ENCODE data around the gene NRXN2. TPM values are rescaled to one million over a fixed set of nuclear protein-coding genes. Genes with fewer than 3 reads are reported as not detected.

The NRXN2 gene
- total and polyA plus RNA-seq, 3 donors from 2014 or later = 32.6 to 46.8 (median 40.1) TPM

DNA sequence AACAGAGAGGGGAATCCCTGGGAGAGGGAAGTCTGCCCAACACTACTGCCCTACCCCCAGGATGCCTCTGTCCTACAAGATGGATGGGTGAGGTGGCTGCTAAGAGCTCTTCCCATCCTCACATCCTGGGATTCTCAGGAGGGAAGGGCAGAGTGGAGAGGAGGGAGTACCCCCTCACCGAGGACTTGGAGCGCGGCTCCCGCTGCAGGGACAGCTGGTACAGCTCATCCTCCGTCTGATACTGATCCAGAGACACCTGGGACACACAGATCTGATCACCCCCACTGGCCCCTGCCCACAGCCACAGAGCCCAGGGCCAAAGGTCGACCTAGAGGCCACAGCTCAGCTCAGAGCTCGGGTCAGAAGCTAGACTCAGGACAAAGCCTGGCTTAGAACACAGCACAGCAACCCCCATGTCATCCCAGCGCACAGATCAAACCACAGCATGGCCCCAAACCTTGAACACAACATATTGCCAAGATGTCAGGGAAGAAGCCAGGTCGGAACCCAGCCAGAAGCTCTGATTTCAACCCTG is 12.8 kb upstream of the NRXN2 start:
- 84 to 85% methylated on average over 9 of the region's 9 CpGs for WGBS, 2 donors
- no peaks in the 10 kb centered on the region for H3K36me3 ChIP-seq (ENCODE audit: low read depth, missing control alignments)
- H3K27ac ChIP-seq = no peak overlapping the region
- no peaks in the 10 kb centered on the region for H3K4me1 ChIP-seq
- H3K9me3 ChIP-seq = no peaks in the 10 kb centered on the region
- no peak for TF ChIP-seq POLR2A (IDR thresholded peaks at IDR 0.05)
- TF ChIP-seq, protein P1, sequence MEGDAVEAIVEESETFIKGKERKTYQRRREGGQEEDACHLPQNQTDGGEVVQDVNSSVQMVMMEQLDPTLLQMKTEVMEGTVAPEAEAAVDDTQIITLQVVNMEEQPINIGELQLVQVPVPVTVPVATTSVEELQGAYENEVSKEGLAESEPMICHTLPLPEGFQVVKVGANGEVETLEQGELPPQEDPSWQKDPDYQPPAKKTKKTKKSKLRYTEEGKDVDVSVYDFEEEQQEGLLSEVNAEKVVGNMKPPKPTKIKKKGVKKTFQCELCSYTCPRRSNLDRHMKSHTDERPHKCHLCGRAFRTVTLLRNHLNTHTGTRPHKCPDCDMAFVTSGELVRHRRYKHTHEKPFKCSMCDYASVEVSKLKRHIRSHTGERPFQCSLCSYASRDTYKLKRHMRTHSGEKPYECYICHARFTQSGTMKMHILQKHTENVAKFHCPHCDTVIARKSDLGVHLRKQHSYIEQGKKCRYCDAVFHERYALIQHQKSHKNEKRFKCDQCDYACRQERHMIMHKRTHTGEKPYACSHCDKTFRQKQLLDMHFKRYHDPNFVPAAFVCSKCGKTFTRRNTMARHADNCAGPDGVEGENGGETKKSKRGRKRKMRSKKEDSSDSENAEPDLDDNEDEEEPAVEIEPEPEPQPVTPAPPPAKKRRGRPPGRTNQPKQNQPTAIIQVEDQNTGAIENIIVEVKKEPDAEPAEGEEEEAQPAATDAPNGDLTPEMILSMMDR (IDR thresholded peaks at IDR 0.05) = no peak
- no peaks in the 10 kb centered on the region for H3K27me3 ChIP-seq
- no peak for DNase-seq
- intact Hi-C loops (cut with DNase I; ENCODE audit: low total_unique reads) = no loop called here
- H3K4me3 ChIP-seq = no peak overlapping the region

DNA sequence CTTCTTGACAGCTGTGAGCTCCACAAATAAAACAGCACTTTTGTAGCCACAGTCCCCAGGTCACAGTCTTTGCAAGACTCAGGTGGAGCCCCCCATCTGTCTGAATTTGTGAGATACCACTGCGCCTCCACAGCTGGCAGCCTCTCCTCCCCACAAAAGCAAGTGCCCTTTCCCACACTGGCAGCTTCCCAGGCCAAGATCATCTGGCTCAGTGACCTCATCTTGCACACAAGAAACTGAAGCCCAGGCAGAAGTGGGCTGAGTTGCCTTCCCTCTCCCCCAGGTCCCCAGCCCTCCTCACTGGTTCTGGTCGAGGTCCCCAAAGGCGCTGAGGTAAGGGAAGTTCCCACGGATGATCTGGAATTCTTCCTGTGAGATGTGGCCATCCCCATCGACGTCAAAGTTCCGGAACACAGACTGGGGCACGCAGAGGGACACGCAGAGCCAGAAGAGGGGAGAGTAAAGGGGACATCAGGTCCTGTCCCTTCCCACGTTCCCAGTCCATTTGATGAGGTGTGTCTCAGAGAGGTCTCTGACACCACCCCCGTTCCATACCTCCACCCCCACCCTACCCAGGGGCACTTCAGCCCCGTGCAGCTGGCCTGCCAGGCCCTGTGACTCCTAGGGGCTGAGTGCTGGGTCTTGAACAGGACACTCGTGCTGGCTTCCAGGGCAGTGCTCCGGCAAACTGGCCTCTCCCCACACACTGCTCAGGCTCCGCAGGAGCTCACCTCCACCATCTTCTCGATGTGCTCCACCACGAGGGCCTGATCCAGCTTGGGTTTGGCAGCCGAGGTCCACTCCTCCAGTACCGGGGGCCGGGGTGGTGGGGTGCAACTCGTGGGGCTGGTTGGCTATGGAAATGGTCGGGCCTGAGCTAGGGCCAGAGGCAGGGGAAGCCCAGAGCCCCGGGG is 12.1 kb upstream of the NRXN2 start:
- Histone ChIP-seq H3K4me3 (no peak overlapping the region), H3K9me3 (no peaks in the 10 kb centered on the region), H3K27me3 (no peaks in the 10 kb centered on the region), H3K36me3 (ENCODE audit: low read depth, missing control alignments) (no peaks in the 10 kb centered on the region), H3K27ac (no peak overlapping the region), H3K4me1 (no peaks in the 10 kb centered on the region)
- WGBS, 2 donors = 82 to 89% methylated on average over 15 to 23 of the region's 23 CpGs
- intact Hi-C loops (cut with DNase I; ENCODE audit: low total_unique reads) = no loop called here
- no peak for DNase-seq
- no peak for TF ChIP-seq POLR2A (IDR thresholded peaks at IDR 0.05)
- TF ChIP-seq, protein P1 (IDR thresholded peaks at IDR 0.05) = no peak

DNA sequence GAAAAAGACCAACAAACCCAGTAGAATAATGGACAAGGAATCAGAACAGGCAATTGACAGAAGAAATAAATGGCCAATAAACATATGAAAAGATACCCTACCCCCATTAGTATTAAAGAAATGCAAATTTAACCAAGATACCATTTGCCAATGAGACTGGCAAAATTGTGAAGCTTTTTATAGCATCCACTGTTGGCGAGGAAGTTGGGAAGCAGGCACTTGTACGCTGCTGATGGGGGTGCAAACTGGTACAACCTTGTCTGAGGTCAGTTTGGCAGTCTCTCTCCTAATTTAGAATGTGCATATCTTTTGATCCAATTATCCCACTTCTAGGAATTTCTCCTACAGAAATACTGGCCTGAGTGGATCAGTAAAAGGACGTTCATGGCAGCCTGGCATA is 8.6 kb upstream of the NRXN2 start:
- TF ChIP-seq POLR2A (IDR thresholded peaks at IDR 0.05) = no peak
- TF ChIP-seq, protein P1 (IDR thresholded peaks at IDR 0.05) = no peak
- no peak overlapping the region for H3K27ac ChIP-seq
- no peaks in the 10 kb centered on the region for H3K9me3 ChIP-seq
- WGBS, 2 donors = 89 to 93% methylated on average over 3 of the region's 3 CpGs
- no peaks in the 10 kb centered on the region for H3K27me3 ChIP-seq
- intact Hi-C loops (cut with DNase I; ENCODE audit: low total_unique reads) = no loop called here
- no peak for DNase-seq
- H3K4me3 ChIP-seq = no peak overlapping the region
- H3K36me3 ChIP-seq (ENCODE audit: low read depth, missing control alignments) = no peaks in the 10 kb centered on the region
- H3K4me1 ChIP-seq = no peaks in the 10 kb centered on the region

GRCh38 chr11:64729851-64730382 is 6.9 kb upstream of the NRXN2 start:
- Histone ChIP-seq H3K27me3 (no peaks in the 10 kb centered on the region), H3K36me3 (ENCODE audit: low read depth, missing control alignments) (no peaks in the 10 kb centered on the region), H3K9me3 (no peaks in the 10 kb centered on the region), H3K4me3 (peak overlapping the region in 1 of 2 donors; percentile 23), H3K27ac (no peak overlapping the region), H3K4me1 (peaks cover 5% of the 10 kb centered on the region)
- DNase-seq = no peak
- no peak for TF ChIP-seq POLR2A (IDR thresholded peaks at IDR 0.05)
- TF ChIP-seq, protein P1 (IDR thresholded peaks at IDR 0.05) = no peak
- intact Hi-C loops (cut with DNase I; ENCODE audit: low total_unique reads) = loop anchor here (10.0 kb wide), 1 partner anchor 185 kb away; no protein-coding TSS in a partner anchor
- WGBS, 2 donors = 38 to 42% methylated on average over 20 to 21 of the region's 21 CpGs
